CD4-positive, alpha-beta memory T cell (primary cell): ENCODE measurements around the gene AGBL2. TPM values are rescaled to one million over a fixed set of nuclear protein-coding genes. Genes with fewer than 3 reads are reported as not detected.
"Not testable (repeated sequence)": the region's sequence is repeated elsewhere in the genome, so short reads cannot be mapped to it uniquely, and the experiment has no call there.

Experiments
- CTCF ChIA-PET: fragments of 350-600 bp; sonication (Branson Sonifier 250); formaldehyde crosslinking; loops from one replicate; lab custom pipeline; 2021; ENCODE audit warnings: inconsistent platforms; ENCODE audit not compliant: partially characterized antibody; lab: Charles Lee
- POLR2A ChIA-PET: fragments of 350-600 bp; sonication (Branson Sonifier 250); formaldehyde crosslinking; loops from one replicate; lab custom pipeline; 2021; ENCODE audit not compliant: partially characterized antibody; lab: Charles Lee
- DNase-seq, 5 donors: peaks; one replicate each; pipeline versions ENCODE4 v3.0.0 to v3.0.0-alpha.2; 2020 to 2022; ENCODE audit warnings: mixed read lengths in 1 of 5
- H3K27ac ChIP-seq: one replicate; pipeline ENCODE4 v1.7.0; 2013; ENCODE audit warnings: low read depth, low read length
- H3K27me3 ChIP-seq: 2 replicates; pipeline ENCODE4 v1.7.0; 2013; ENCODE audit warnings: mild to moderate bottlenecking, low read length, moderate library complexity; ENCODE audit not compliant: insufficient read depth
- H3K36me3 ChIP-seq: 2 replicates; pipeline ENCODE4 v1.7.0; 2013; ENCODE audit warnings: mild to moderate bottlenecking, low read length, moderate library complexity; ENCODE audit not compliant: insufficient read depth
- H3K4me1 ChIP-seq: 2 replicates; pipeline ENCODE4 v1.7.0; 2013; ENCODE audit warnings: mild to moderate bottlenecking, low read length, moderate library complexity; ENCODE audit not compliant: insufficient read depth
- H3K4me3 ChIP-seq, 2 donors: one replicate each; pipeline ENCODE4 v1.7.0; 2013; ENCODE audit warnings: low read length in 2 of 2, mild to moderate bottlenecking in 1 of 2
- H3K9me3 ChIP-seq, 2 donors: one replicate each; pipeline ENCODE4 v1.7.0; 2013; ENCODE audit warnings: low read length in 2 of 2, control low read depth in 1 of 2; ENCODE audit not compliant: control insufficient read depth in 1 of 2
- H3K27ac Mint-ChIP-seq, 7 donors: one replicate each; pipeline ENCODE4 v1.8.0; 2020 to 2021; ENCODE audit warnings: mixed read lengths in 7 of 7, mild to moderate bottlenecking in 6 of 7, inconsistent platforms in 3 of 7, moderate library complexity in 3 of 7
- H3K27me3 Mint-ChIP-seq, 2 donors: one replicate each; pipeline ENCODE4 v1.8.0; 2020 to 2021; ENCODE audit warnings: mixed read lengths in 2 of 2
- H3K36me3 Mint-ChIP-seq, 2 donors: one replicate each; pipeline ENCODE4 v1.8.0; 2020 to 2021; ENCODE audit warnings: mixed read lengths in 2 of 2, inconsistent platforms in 1 of 2, mild to moderate bottlenecking in 1 of 2
- H3K4me1 Mint-ChIP-seq, 4 donors: one replicate each; pipeline ENCODE4 v1.8.0; 2020 to 2021; ENCODE audit warnings: mixed read lengths in 4 of 4, mild to moderate bottlenecking in 1 of 4
- H3K4me3 Mint-ChIP-seq, 8 donors: one replicate each; pipeline ENCODE4 v1.8.0; 2020 to 2021; ENCODE audit warnings: mixed read lengths in 8 of 8, mild to moderate bottlenecking in 7 of 8, moderate library complexity in 6 of 8, inconsistent platforms in 3 of 8
- H3K9me3 Mint-ChIP-seq, 8 donors: one replicate each; pipeline ENCODE4 v1.8.0; 2020 to 2021; ENCODE audit warnings: mixed read lengths in 8 of 8, mild to moderate bottlenecking in 5 of 8, inconsistent platforms in 3 of 8, moderate library complexity in 1 of 8
- intact Hi-C: fragments of 100-400 bp; cut with micrococcal nuclease; formaldehyde crosslinking; loops from one replicate; pipeline ENCODE4 v1.15.1; 2023
- polyA plus RNA-seq, 2 donors: library from polyadenylated mRNA; unstranded; fragments of 300-500 nt; fragmentation: Illumina TruSeq; gene quantifications; one replicate each; pipeline ENCODE4 v1.2.3, GENCODE V29; 2021
- total RNA-seq, 2 experiments: library from RNA; stranded (reverse); gene quantifications; one replicate each; pipeline ENCODE4 v1.2.3, GENCODE V29; 2021

The AGBL2 gene
- 1 to 10 TPM; 7.8 to 8.1 TPM for total RNA-seq
- polyA plus RNA-seq: 1 to 10 TPM; 1.6 to 1.7 TPM

DNA sequence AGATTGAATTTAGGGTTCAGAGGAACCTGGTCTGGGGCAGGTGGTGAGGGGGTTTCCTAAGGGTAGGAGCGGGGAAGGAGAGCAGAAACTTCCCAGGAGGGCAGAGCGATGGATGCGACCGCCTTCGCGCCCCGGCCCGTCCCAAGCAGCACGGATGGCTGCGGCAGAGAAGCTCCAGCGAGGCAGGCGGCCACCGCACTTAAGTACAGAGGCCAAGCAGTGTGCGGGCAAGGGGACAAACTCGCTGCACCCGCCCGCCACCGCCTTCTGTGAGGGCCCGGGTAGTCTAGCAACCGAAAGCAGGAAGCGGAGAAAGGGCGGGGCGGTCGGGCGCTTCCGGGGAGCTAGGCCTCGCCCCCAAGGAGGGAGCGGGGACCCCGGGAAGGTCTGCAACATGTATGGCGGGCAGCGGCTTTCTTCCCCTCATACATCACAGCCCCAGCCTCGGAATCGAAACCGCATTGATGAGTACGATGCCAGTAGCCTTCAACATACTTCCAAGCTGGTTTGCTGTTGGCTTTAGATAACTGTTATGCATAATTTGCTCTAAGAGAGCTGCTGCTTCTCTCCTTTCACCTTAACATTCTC is at the start of gene AGBL2:
Gene AGBL2, minus strand, starts transcription at position 288 of the 588 bp plus-strand sequence. CDS start 719 bp downstream, outside the sequence.
- Mint-ChIP-seq H3K4me1 (peaks cover 7 to 25% (median 16%) of the 10 kb centered on the region in 4 donors), H3K27ac (peak within 1 kb of the TSS; percentile 97 to 99 (median 98)), H3K27me3 (no peaks in the 10 kb centered on the region), H3K9me3 (no peaks in the 10 kb centered on the region), H3K36me3 (peaks cover 18 to 39% of the 10 kb centered on the region in 2 donors), H3K4me3 (peak within 1 kb of the TSS; percentile 94 to 99 (median 98))
- H3K4me3 ChIP-seq: peak within 1 kb of the TSS; percentile 76 to 96
- H3K4me1 ChIP-seq: peaks cover 14% of the 10 kb centered on the region
- CTCF ChIA-PET: interaction anchor here (0.7 to 2.3 kb wide), 5 partner anchors 10 to 138 kb away, joined by 3 to 7 read pairs (median 3); partner anchors contain the start of gene MTCH2
- peaks cover 31% of the 10 kb centered on the region for H3K36me3 ChIP-seq
- POLR2A ChIA-PET: interaction anchor here (0.6 to 3.8 kb wide), 24 partner anchors 8 to 1041 kb away, joined by 3 to 36 read pairs (median 4); partner anchors contain the start of genes FNBP4, KBTBD4, MTCH2 and NDUFS3
- peak within 1 kb of the TSS; percentile 92 for H3K27ac ChIP-seq
- DNase-seq: peak; percentile 79 to 87 (median 80)
- no peaks in the 10 kb centered on the region for H3K27me3 ChIP-seq
- no peaks in the 10 kb centered on the region for H3K9me3 ChIP-seq
- intact Hi-C loops: loop anchor here (1.0 to 5.0 kb wide), 4 partner anchors 52 to 148 kb away; partner anchors contain the start of genes FNBP4, MTCH2, NUP160 and PTPMT1

- ChIA-PET POLR2A (interaction anchor here (0.7 to 1.3 kb wide), 4 partner anchors 9 to 283 kb away, joined by 3 to 5 read pairs (median 3); no protein-coding TSS in a partner anchor), CTCF (interaction anchor here (1.2 kb wide), 1 partner anchor 11 kb away, joined by 4 read pairs; no protein-coding TSS in a partner anchor)
- H3K36me3 ChIP-seq: peaks cover 46% of the 10 kb centered on the region
- H3K9me3 ChIP-seq, H3K9me3 Mint-ChIP-seq, DNase-seq, H3K4me1 ChIP-seq, H3K4me3 Mint-ChIP-seq, intact Hi-C loops, H3K27me3 ChIP-seq, H3K27me3 Mint-ChIP-seq, H3K4me3 ChIP-seq, H3K27ac ChIP-seq: not testable (repeated sequence)
- peaks cover 37 to 61% of the 10 kb centered on the region in 2 donors for H3K36me3 Mint-ChIP-seq
- H3K4me1 Mint-ChIP-seq: peaks cover 6 to 19% (median 10%) of the 10 kb centered on the region in 4 donors
- peak overlapping the region in 1 of 7 donors; percentile 4 for H3K27ac Mint-ChIP-seq
Measured at GRCh38 chr11:47759291-47759690, 44.1 kb upstream of the AGBL2 start.

DNA sequence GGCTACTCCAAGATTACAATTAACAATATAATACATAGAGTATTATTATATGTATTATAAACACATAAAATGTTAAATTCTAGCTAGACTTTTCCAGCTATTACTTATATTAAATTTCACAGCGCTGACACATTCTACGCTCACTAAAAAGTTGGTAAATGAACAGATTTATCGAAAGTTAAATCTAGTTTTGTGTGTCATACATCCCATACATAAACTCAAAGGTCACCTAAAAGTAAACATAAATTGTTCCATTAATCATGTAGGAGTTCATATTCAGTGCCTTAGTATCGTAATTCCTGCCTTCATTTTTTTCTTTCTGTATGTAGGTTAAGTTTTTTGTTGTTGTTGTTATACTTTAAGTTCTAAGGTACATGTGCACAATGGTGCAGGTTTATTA is 41.0 kb upstream of the AGBL2 start:
- Histone ChIP-seq H3K4me1 (no peaks in the 10 kb centered on the region), H3K27ac (no peak overlapping the region), H3K27me3 (no peaks in the 10 kb centered on the region), H3K4me3 (no peak overlapping the region), H3K36me3 (peaks cover 58% of the 10 kb centered on the region), H3K9me3 (no peaks in the 10 kb centered on the region)
- POLR2A ChIA-PET: interaction anchor here (1.3 kb wide), 2 partner anchors 10 to 12 kb away, joined by 3 to 5 read pairs; no protein-coding TSS in a partner anchor
- intact Hi-C loops: no loop called here
- CTCF ChIA-PET: interaction anchor here (0.6 kb wide), 1 partner anchor 596 kb away, joined by 3 read pairs; no protein-coding TSS in a partner anchor
- no peaks in the 10 kb centered on the region for H3K9me3 Mint-ChIP-seq
- no peak overlapping the region for H3K4me3 Mint-ChIP-seq
- peaks cover 6 to 20% (median 11%) of the 10 kb centered on the region in 4 donors for H3K4me1 Mint-ChIP-seq
- DNase-seq: no peak
- H3K36me3 Mint-ChIP-seq: peaks cover 45 to 80% of the 10 kb centered on the region in 2 donors
- H3K27me3 Mint-ChIP-seq: no peaks in the 10 kb centered on the region
- peak overlapping the region in 1 of 7 donors; percentile 27 for H3K27ac Mint-ChIP-seq

GRCh38 chr11:47750725-47751124 is 35.6 kb upstream of the AGBL2 start:
- POLR2A ChIA-PET: no interaction called here

GRCh38 chr11:47742494-47742893 is 27.3 kb upstream of the AGBL2 start:
- H3K4me1 ChIP-seq, H3K9me3 Mint-ChIP-seq, H3K9me3 ChIP-seq, H3K27ac ChIP-seq, H3K4me1 Mint-ChIP-seq, H3K27ac Mint-ChIP-seq, H3K27me3 ChIP-seq, H3K4me3 ChIP-seq, H3K27me3 Mint-ChIP-seq, POLR2A ChIA-PET, DNase-seq, H3K4me3 Mint-ChIP-seq, intact Hi-C loops: not testable (repeated sequence)
- H3K36me3 ChIP-seq: peaks cover 66% of the 10 kb centered on the region
- CTCF ChIA-PET: interaction anchor here (0.6 kb wide), 1 partner anchor 945 kb away, joined by 3 read pairs; no protein-coding TSS in a partner anchor
- H3K36me3 Mint-ChIP-seq: peaks cover 37 to 68% of the 10 kb centered on the region in 2 donors

More at GRCh38 chr11:47750725-47751124, 35.6 kb upstream of the AGBL2 start:
- H3K9me3 Mint-ChIP-seq: no peaks in the 10 kb centered on the region
- peaks cover 6 to 17% (median 11%) of the 10 kb centered on the region in 4 donors for H3K4me1 Mint-ChIP-seq
- Histone ChIP-seq H3K27ac (no peak overlapping the region), H3K4me3 (no peak overlapping the region), H3K9me3 (no peaks in the 10 kb centered on the region), H3K4me1 (no peaks in the 10 kb centered on the region), H3K36me3 (peaks cover 65% of the 10 kb centered on the region), H3K27me3 (no peaks in the 10 kb centered on the region)
- DNase-seq: no peak
- CTCF ChIA-PET: no interaction called here
- H3K27ac Mint-ChIP-seq: peak overlapping the region in 1 of 7 donors; percentile 32
- no peaks in the 10 kb centered on the region for H3K27me3 Mint-ChIP-seq
- peaks cover 32 to 60% of the 10 kb centered on the region in 2 donors for H3K36me3 Mint-ChIP-seq
- intact Hi-C loops: no loop called here
- no peak overlapping the region for H3K4me3 Mint-ChIP-seq

GRCh38 chr11:47737817-47738216 is 22.6 kb upstream of the AGBL2 start:
- H3K27ac ChIP-seq, H3K4me1 Mint-ChIP-seq, DNase-seq, H3K27me3 ChIP-seq, H3K27me3 Mint-ChIP-seq, H3K9me3 Mint-ChIP-seq, H3K4me3 Mint-ChIP-seq, H3K4me3 ChIP-seq, intact Hi-C loops, H3K9me3 ChIP-seq, H3K4me1 ChIP-seq: not testable (repeated sequence)
- POLR2A ChIA-PET: interaction anchor here (1.2 kb wide), 1 partner anchor 28 kb away, joined by 4 read pairs; no protein-coding TSS in a partner anchor
- CTCF ChIA-PET: interaction anchor here (0.9 kb wide), 1 partner anchor 13 kb away, joined by 3 read pairs; no protein-coding TSS in a partner anchor
- peaks cover 58% of the 10 kb centered on the region for H3K36me3 ChIP-seq
- H3K36me3 Mint-ChIP-seq: peaks cover 35 to 60% of the 10 kb centered on the region in 2 donors
- H3K27ac Mint-ChIP-seq: peak overlapping the region in 1 of 7 donors; percentile 62

DNA sequence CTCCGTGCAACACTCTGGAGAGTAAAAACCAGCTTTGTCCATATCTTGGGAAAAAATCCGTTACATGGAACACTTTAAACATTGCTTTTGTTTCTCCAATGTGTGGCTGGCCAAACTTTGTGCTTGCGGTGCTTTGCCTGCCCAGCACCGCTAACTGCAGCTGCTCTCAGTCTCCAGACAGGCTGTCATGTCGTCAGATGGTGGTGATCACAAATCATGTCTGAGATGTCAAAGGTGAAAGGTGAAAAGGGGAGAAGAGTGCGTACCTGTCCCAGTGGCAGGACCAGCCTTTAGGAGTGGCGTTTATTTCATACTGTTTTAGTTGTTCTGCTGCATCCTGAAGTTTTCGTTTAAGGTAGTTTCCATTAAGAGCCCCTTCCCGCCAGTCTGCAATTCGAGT is 17.1 kb upstream of the AGBL2 start:
- Mint-ChIP-seq H3K4me3 (no peak overlapping the region), H3K36me3 (peaks cover 50 to 78% of the 10 kb centered on the region in 2 donors), H3K9me3 (no peaks in the 10 kb centered on the region), H3K4me1 (peaks cover 3 to 7% (median 6%) of the 10 kb centered on the region in 4 donors), H3K27me3 (no peaks in the 10 kb centered on the region), H3K27ac (peak overlapping the region in 2 of 7 donors; percentile 52 to 55)
- ChIA-PET CTCF (no interaction called here), POLR2A (interaction anchor here (0.6 to 1.2 kb wide), 2 partner anchors 8 to 95 kb away, joined by 3 to 4 read pairs; no protein-coding TSS in a partner anchor)
- H3K4me1 ChIP-seq: no peaks in the 10 kb centered on the region
- no peak overlapping the region for H3K27ac ChIP-seq
- intact Hi-C loops: no loop called here
- no peaks in the 10 kb centered on the region for H3K9me3 ChIP-seq
- no peak for DNase-seq
- peaks cover 78% of the 10 kb centered on the region for H3K36me3 ChIP-seq
- no peak overlapping the region for H3K4me3 ChIP-seq
- H3K27me3 ChIP-seq: no peaks in the 10 kb centered on the region
